ENCODE data around the gene PCDHB2.
"Not testable (repeated sequence)": the region's sequence is repeated elsewhere in the genome, so short reads cannot be mapped to it uniquely, and the experiment has no call there.

The PCDHB2 gene

GRCh38 chr5:141135030-141135717, 40.8 kb downstream of the PCDHB2 start, which contains the start of gene PCDHB5:
Gene PCDHB5, plus strand, starts transcription at chr5:141135206. Its CDS starts 229 bp downstream, at chr5:141135435.
- peak; percentile 31 for DNase-seq

DNA sequence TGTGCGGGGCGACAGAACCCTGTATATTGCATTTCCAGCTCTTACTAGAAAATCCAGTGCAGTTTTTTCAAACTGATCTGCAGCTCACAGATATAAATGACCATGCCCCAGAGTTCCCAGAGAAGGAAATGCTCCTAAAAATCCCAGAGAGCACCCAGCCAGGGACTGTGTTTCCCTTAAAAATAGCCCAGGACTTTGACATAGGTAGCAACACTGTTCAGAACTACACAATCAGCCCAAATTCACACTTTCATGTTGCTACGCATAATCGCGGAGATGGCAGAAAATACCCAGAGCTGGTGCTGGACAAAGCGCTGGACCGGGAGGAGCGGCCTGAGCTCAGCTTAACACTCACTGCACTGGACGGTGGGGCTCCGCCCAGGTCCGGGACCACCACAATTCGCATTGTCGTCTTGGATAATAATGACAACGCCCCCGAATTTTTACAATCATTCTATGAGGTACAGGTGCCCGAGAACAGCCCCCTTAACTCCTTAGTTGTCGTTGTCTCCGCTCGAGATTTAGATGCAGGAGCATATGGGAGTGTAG, 41.4 kb downstream of the PCDHB2 start:
- DNase-seq = no peak

DNA sequence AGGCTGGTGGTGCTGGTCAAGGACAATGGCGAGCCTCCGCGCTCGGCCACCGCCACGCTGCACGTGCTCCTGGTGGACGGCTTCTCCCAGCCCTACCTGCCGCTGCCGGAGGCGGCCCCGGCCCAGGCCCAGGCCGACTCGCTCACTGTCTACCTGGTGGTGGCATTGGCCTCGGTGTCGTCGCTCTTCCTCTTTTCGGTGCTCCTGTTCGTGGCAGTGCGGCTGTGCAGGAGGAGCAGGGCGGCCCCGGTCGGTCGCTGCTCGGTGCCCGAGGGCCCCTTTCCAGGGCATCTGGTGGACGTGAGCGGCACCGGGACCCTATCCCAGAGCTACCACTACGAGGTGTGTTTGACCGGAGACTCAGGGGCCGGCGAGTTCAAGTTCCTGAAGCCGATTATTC, 42.9 kb downstream of the PCDHB2 start:
- DNase-seq = not testable (repeated sequence)
